HG03575 (cell line): Measurements from ENCODE around the gene FAM168B.

ENCODE experiments used
- ATAC-seq: cut with Tn5 transposase; IDR thresholded peaks from one replicate; pipeline ENCODE4 v1.9.1; 2021; ENCODE audit not compliant: unreplicated experiment, insufficient number of reproducible peaks, low FRiP score; ENCODE audit errors: extremely low read depth

The FAM168B gene

DNA sequence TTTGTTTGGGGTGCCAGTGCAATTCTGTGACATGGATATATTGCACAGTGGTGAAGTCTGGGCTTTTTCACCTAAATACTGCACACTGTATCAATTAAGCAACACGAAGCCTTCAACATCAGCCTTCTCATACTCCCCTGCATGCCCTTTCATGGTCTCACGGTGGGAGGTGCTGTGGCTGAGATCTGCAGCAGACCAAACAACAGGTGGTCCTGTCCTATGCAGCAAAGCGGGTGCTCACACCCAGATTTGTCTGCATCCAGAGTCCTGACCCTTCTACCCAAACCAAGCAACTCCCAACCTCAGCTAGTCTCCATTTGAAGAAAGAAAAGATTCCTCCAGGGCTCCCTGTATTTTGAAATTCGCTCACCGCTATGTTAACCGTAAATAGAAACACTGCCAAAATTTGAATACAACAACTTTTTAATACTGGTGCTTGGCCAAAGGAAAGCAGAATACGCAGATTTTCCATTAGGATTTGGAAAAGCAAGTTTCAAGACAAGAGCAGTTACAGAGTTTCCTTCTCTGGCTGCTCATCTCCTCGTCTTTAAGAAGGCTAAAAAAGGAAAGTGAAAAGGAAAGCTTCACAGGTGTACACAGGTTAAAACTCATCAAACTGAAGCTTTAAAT lies 34.9 kb downstream of the FAM168B start:
- ATAC-seq, result no peak

- ATAC-seq, result no peak
Measured at GRCh38 chr2:131056932-131057287, 36.4 kb downstream of the FAM168B start.

GRCh38 chr2:131056204-131056931 lies 36.9 kb downstream of the FAM168B start:
- ATAC-seq, result no peak

GRCh38 chr2:131055169-131056065 lies 37.8 kb downstream of the FAM168B start:
- ATAC-seq, result no peak

DNA sequence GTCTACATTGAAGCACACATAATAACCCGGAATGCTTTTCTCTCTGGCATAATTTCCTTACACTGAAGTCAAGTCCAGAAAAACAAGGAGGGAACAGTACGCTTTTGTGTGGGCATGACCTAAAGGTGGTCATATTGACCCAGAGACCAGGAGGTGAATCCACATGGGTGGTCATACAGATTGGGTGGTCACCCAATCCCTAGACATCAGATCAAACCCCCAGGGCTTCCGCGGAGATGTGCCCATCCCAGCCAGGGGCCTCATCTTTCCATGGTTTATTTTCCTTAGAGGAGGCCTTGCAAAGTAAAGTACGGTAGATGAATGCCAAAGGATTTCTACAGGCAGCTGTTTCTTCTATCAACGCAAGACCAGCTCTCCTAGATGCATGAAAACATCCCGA lies 38.8 kb downstream of the FAM168B start:
- ATAC-seq, result no peak

- no peak for ATAC-seq
Measured at GRCh38 chr2:131052741-131053263, 40.5 kb downstream of the FAM168B start.

DNA sequence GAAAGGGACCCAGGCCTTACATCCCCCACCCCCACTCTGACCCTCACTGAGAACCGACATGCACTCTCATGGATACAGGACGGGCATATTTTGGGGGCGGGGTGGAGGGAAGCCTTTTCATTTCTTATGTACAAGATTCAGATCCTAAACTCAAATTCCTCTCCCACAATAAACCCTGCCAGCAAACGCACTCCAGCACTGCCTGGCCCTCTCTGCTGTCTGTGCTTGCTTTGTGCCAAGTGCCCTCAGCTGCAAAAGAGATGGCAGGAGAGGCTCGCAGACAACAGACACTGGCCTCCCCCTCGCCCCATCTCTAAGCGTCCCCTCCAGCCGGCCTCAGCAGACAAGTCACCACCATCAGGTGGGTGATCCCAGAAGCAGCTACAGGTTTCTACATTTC lies 42.4 kb downstream of the FAM168B start:
- ATAC-seq, result no peak

- ATAC-seq, result no peak
Measured at GRCh38 chr2:131049150-131049718, 44.0 kb downstream of the FAM168B start.

DNA sequence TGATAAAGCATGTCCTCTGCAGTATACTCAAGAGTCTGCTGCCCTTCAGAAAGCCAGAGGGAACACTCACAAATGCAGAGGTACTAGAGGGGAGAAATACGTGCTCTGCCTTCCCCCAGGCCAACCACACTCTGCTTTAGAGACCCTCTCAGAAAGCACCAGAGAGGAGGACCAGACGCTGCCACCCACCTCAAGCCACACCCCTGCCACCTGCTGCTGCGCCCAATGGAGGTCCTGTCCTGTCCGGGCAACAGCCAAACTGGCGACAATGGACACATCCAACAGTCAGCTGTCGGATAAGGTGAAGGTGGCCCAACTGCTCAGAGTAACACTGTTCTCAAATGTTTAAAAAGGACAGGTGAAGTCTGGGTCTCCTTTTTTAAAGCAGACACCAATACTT lies 44.6 kb downstream of the FAM168B start:
- ATAC-seq, result no peak

- no peak for ATAC-seq
Measured at GRCh38 chr2:131047920-131048560, 45.2 kb downstream of the FAM168B start.

- ATAC-seq, result no peak
Measured at GRCh38 chr2:131046918-131047652, 46.2 kb downstream of the FAM168B start.

GRCh38 chr2:131046028-131046917 lies 47.0 kb downstream of the FAM168B start:
- ATAC-seq, result no peak

- no peak for ATAC-seq
Measured at GRCh38 chr2:131045286-131046027, 47.8 kb downstream of the FAM168B start.

- ATAC-seq, result no peak
Measured at GRCh38 chr2:131044757-131045150, 48.5 kb downstream of the FAM168B start.

DNA sequence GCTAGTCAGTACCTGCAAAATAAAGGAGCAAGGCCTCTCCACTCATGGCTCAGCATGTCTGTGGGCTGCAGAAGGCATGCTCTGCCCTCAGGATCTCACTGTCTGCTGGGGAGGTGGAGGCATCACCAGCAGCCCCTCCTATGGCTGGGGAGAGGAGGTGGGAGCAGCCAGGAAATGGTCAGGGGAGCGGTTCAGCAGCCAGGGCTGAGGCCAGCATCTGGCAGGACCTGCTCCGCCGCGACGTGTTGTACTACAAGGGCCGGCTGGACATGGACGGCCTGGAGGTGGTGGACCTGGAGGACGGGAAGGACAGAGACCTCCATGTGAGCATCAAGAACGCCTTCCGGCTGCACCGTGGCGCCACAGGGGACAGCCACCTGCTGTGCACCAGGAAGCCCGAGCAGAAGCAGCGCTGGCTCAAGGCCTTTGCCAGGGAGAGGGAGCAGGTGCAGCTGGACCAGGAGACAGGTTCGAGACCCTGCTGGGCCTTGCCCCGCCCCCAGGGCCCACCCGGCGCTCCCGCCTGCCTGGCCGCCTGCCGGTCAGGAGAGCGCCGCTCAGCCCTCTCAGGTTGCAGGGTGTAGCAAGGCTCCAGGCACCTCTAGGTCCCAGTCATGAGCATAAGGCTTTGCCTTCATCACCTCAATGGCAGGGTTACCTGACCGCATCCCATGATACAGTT lies 49.0 kb downstream of the FAM168B start:
- ATAC-seq, result no peak
